Panc1 (cell line): Measurements from ENCODE around the gene FAR2. TPM values are rescaled to one million over a fixed set of nuclear protein-coding genes. Genes with fewer than 3 reads are reported as not detected.

Source experiments
- ATAC-seq: fragments of 200-7000 bp; cut with Tn5 transposase; 2 replicates; pipeline ENCODE4 v1.9.1; 2020; ENCODE audit warnings: mild to moderate bottlenecking, moderate library complexity
- BruUV-seq: library from RNA; stranded (reverse); fragments of 400-500 nt; replicated peaks from 2 replicates; lab custom pipeline; 2021; lab: Mats Ljungman, UMichigan
- CTCF ChIA-PET: fragments of 300-600 bp; sonication (Branson Sonifier 250); formaldehyde crosslinking; loops from one replicate; lab custom pipeline; 2022; ENCODE audit warnings: antibody characterized with exemption; lab: Charles Lee
- POLR2A ChIA-PET: fragments of 300-600 bp; sonication (Branson Sonifier 250); formaldehyde crosslinking; loops from one replicate; lab custom pipeline; 2022; ENCODE audit warnings: antibody characterized with exemption; lab: Charles Lee
- DNase-seq: peaks from one replicate; pipeline ENCODE4 v3.0.0-alpha.2; 2010; ENCODE audit warnings: low read depth, low spot score
- H3K27ac ChIP-seq: 2 replicates; pipeline ENCODE4 v1.5.1; 2011; ENCODE audit warnings: mild to moderate bottlenecking, low read length, inconsistent platforms
- H3K27me3 ChIP-seq: fragments of 200-500 bp; sonication (Bioruptor generic); 2 replicates; pipeline ENCODE4 v1.6.0; 2014; ENCODE audit warnings: low read length, inconsistent platforms; ENCODE audit not compliant: control insufficient read depth, insufficient read depth
- H3K36me3 ChIP-seq: fragments of 200-500 bp; sonication (Bioruptor generic); 2 replicates; pipeline ENCODE4 v1.5.1; 2014; ENCODE audit warnings: inconsistent platforms, mild to moderate bottlenecking, low read length, moderate library complexity; ENCODE audit not compliant: control insufficient read depth, insufficient read depth
- H3K4me1 ChIP-seq: 2 replicates; pipeline ENCODE4 v1.5.1; 2011; ENCODE audit warnings: inconsistent platforms, mild to moderate bottlenecking, low read length, moderate library complexity; ENCODE audit not compliant: control insufficient read depth, insufficient read depth
- H3K4me3 ChIP-seq, 2 experiments: 2 replicates each; pipeline ENCODE4 v1.5.1; 2011 to 2012; ENCODE audit warnings: low read depth in 2 of 2, low read length in 2 of 2, mild to moderate bottlenecking in 2 of 2, inconsistent platforms in 1 of 2, moderate library complexity in 1 of 2
- H3K9me3 ChIP-seq: fragments of 200-500 bp; sonication (Bioruptor generic); 2 replicates; pipeline ENCODE4 v1.5.1; 2014; ENCODE audit warnings: low read depth, mild to moderate bottlenecking, inconsistent platforms, low read length, moderate library complexity; ENCODE audit not compliant: control insufficient read depth, insufficient read depth
- POLR2AphosphoS5 ChIP-seq: IDR thresholded peaks from 2 replicates; pipeline ENCODE4 v1.6.1; 2012; ENCODE audit warnings: mild to moderate bottlenecking, low read depth, low read length, moderate library complexity
- SIN3A ChIP-seq: IDR thresholded peaks from 2 replicates; pipeline ENCODE4 v1.6.1; 2012; ENCODE audit warnings: low read depth, mild to moderate bottlenecking, low read length, moderate library complexity, borderline replicate concordance; ENCODE audit not compliant: insufficient read depth
- TCF7L2 ChIP-seq: IDR thresholded peaks from 2 replicates; pipeline ENCODE4 v1.6.1; 2011; ENCODE audit warnings: mild to moderate bottlenecking, low read depth, low read length, inconsistent platforms
- in situ Hi-C: cut with HindIII; loops from 2 replicates; pipeline ENCODE4 v1.10.0; 2016; ENCODE audit warnings: low sequenced_read_pairs, low pct_unique_long_range_greater_than_20kb
- intact Hi-C: fragments of 100-400 bp; cut with micrococcal nuclease; formaldehyde crosslinking; loops from one replicate; pipeline ENCODE4 v1.10.0; 2022; ENCODE audit not compliant: unreplicated experiment
- total RNA-seq: library from RNA; stranded (reverse); gene quantifications from one replicate; pipeline ENCODE4 v1.2.1, GENCODE V29; 2021; ENCODE audit not compliant: unreplicated experiment
- TF ChIP-seq, protein P1 (sequence below), 2 experiments: IDR thresholded peaks; 2 replicates each; pipeline ENCODE4 v1.6.1; 2011 to 2012; ENCODE audit warnings: low read depth in 2 of 2, control low read depth in 1 of 2, low read length in 1 of 2, mild to moderate bottlenecking in 1 of 2, moderate library complexity in 1 of 2; ENCODE audit not compliant: insufficient read depth in 1 of 2
- TF ChIP-seq, protein P2 (sequence below): fragments of 450-650 bp; IDR thresholded peaks from 2 replicates; pipeline ENCODE4 v1.5.1; 2017; ENCODE audit warnings: mild to moderate bottlenecking

Gene FAR2
- total RNA-seq, 1 experiment from 2014 or later: 6.2 TPM

DNA sequence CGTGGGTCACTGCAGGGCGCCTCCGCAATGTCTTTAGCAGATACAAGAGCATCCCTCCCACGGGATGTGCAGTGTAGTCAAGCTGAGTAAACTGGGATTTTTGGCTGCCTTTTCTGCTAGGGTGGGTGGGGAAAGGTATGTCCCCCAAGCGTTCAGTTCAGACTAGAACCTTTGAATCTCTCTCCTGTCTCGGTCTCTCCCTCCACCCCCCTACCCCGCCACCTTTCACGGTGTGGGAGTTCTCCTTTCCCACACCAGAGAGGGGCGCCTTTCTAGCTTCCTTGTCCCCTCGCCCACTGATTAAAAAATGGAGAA, 525 bp upstream of the FAR2 start:
- Histone ChIP-seq H3K4me1 (peaks cover 3% of the 10 kb centered on the region; the same call in 1 of the 2 replicates), H3K4me3 (peak overlapping the region; percentile 58 to 64), H3K27me3 (peaks cover 10% of the 10 kb centered on the region; the same call in 1 of the 2 replicates), H3K36me3 (no peaks in the 10 kb centered on the region), H3K9me3 (no peaks in the 10 kb centered on the region), H3K27ac (0 out of 2 replicates have a peak overlapping the region, but pooled peaks have one; percentile 0)
- in situ Hi-C loops (no loop called here), intact Hi-C loops (no loop called here)
- ATAC-seq (peak; percentile 43), DNase-seq (no peak)
- BruUV-seq: no TSS peak
- ChIA-PET POLR2A (interaction anchor here (0.6 kb wide), 1 partner anchor 1415 kb away, joined by 4 read pairs; no protein-coding TSS in a partner anchor), CTCF (no interaction called here)
- TF ChIP-seq POLR2AphosphoS5 (no peak), SIN3A (no peak)

DNA sequence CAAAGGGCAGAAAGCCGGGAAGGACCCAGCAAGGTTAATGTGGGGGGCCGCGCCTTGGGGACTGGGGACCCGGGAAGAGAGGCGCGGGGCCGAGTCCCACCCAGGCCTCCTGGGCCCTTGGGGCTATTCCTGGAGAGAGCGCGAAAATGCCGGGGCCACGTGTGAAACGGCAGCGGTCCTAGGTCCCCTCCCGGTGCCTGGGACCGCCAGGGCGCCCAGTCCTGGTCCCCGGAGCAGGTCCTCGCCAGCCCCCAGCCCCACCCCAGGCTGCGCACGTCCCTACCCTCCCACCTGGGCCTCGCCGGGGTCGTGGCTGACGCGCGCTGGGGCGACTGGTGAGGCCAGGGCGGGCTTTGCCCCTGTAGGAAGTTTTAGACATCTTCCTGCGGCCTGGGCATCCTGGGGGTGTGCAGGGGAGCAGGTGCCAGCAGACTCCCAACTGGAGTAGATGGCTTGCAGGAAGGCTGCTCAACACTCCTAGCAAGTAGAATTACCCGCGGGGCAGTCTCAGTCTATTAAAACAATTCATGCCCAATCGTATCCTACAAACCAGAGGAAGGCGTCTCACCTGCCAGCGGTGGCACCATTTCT, 708 bp downstream of the FAR2 start:
- intact Hi-C loops (no loop called here), in situ Hi-C loops (no loop called here)
- TF ChIP-seq POLR2AphosphoS5 (no peak), TCF7L2 (no peak), SIN3A (no peak)
- TF ChIP-seq, protein P1, sequence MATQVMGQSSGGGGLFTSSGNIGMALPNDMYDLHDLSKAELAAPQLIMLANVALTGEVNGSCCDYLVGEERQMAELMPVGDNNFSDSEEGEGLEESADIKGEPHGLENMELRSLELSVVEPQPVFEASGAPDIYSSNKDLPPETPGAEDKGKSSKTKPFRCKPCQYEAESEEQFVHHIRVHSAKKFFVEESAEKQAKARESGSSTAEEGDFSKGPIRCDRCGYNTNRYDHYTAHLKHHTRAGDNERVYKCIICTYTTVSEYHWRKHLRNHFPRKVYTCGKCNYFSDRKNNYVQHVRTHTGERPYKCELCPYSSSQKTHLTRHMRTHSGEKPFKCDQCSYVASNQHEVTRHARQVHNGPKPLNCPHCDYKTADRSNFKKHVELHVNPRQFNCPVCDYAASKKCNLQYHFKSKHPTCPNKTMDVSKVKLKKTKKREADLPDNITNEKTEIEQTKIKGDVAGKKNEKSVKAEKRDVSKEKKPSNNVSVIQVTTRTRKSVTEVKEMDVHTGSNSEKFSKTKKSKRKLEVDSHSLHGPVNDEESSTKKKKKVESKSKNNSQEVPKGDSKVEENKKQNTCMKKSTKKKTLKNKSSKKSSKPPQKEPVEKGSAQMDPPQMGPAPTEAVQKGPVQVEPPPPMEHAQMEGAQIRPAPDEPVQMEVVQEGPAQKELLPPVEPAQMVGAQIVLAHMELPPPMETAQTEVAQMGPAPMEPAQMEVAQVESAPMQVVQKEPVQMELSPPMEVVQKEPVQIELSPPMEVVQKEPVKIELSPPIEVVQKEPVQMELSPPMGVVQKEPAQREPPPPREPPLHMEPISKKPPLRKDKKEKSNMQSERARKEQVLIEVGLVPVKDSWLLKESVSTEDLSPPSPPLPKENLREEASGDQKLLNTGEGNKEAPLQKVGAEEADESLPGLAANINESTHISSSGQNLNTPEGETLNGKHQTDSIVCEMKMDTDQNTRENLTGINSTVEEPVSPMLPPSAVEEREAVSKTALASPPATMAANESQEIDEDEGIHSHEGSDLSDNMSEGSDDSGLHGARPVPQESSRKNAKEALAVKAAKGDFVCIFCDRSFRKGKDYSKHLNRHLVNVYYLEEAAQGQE (IDR thresholded peaks at IDR 0.05; ENCODE audit: insufficient read depth in 1 of 2, low read depth in 2 of 2, low read length in 1 of 2): no peak
- TF ChIP-seq, protein P2, sequence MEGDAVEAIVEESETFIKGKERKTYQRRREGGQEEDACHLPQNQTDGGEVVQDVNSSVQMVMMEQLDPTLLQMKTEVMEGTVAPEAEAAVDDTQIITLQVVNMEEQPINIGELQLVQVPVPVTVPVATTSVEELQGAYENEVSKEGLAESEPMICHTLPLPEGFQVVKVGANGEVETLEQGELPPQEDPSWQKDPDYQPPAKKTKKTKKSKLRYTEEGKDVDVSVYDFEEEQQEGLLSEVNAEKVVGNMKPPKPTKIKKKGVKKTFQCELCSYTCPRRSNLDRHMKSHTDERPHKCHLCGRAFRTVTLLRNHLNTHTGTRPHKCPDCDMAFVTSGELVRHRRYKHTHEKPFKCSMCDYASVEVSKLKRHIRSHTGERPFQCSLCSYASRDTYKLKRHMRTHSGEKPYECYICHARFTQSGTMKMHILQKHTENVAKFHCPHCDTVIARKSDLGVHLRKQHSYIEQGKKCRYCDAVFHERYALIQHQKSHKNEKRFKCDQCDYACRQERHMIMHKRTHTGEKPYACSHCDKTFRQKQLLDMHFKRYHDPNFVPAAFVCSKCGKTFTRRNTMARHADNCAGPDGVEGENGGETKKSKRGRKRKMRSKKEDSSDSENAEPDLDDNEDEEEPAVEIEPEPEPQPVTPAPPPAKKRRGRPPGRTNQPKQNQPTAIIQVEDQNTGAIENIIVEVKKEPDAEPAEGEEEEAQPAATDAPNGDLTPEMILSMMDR: no peak
- POLR2A ChIA-PET: no interaction called here
- no peak for DNase-seq
- H3K27ac ChIP-seq: no peak overlapping the region; the same call in 1 of the 2 replicates
- CTCF ChIA-PET: no interaction called here
- no TSS peak for BruUV-seq
- H3K4me1 ChIP-seq: peaks cover 3% of the 10 kb centered on the region; the same call in 1 of the 2 replicates
- no peaks in the 10 kb centered on the region for H3K9me3 ChIP-seq
- H3K36me3 ChIP-seq: no peaks in the 10 kb centered on the region
- peak; percentile 65 for ATAC-seq
- H3K27me3 ChIP-seq: peaks cover 10% of the 10 kb centered on the region; the same call in 1 of the 2 replicates
- peak overlapping the region; percentile 58 to 64 for H3K4me3 ChIP-seq

DNA sequence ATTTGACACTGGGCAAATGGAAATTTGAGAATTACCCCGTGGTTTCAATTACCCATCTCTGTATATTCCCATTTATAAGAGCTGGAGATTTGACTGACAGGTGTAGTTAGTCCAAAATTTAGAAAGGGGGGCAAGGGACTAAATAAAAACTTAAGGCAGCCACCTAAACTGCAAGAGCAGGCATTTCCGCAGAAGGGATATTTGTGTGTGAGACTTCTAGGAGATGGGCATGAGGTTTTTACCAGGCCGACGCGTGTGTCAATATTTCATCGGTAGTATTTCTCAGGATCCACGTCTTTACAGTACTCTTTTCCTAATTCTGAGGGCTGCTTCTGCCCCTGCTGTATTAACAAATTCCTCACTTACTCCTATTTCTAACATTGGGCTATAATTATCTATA, 1.4 kb downstream of the FAR2 start:
- no peak for ATAC-seq
- CTCF ChIA-PET: no interaction called here
- peaks cover 10% of the 10 kb centered on the region; the same call in 1 of the 2 replicates for H3K27me3 ChIP-seq

More for the DNA sequence above, 1.4 kb downstream of the FAR2 start:
- POLR2A ChIA-PET: no interaction called here
- Histone ChIP-seq H3K9me3 (no peaks in the 10 kb centered on the region), H3K27ac (no peak overlapping the region), H3K4me1 (peaks cover 3% of the 10 kb centered on the region; the same call in 1 of the 2 replicates), H3K36me3 (no peaks in the 10 kb centered on the region), H3K4me3 (no peak overlapping the region)
- DNase-seq: no peak
- BruUV-seq: no TSS peak
- TF ChIP-seq SIN3A (no peak), TCF7L2 (no peak), POLR2AphosphoS5 (no peak)
- TF ChIP-seq, protein P1 (IDR thresholded peaks at IDR 0.05; ENCODE audit: insufficient read depth in 1 of 2, low read depth in 2 of 2, low read length in 1 of 2): no peak
- TF ChIP-seq, protein P2: no peak
- in situ Hi-C loops: no loop called here
- intact Hi-C loops: no loop called here
